ENCODE measurements around the gene SPX. TPM values are rescaled to one million over a fixed set of nuclear protein-coding genes. Genes with fewer than 3 reads are reported as not detected.

SPX gene
- total RNA-seq, 4 donors from 2014 or later, result 0.21 TPM; not detected in 3

DNA sequence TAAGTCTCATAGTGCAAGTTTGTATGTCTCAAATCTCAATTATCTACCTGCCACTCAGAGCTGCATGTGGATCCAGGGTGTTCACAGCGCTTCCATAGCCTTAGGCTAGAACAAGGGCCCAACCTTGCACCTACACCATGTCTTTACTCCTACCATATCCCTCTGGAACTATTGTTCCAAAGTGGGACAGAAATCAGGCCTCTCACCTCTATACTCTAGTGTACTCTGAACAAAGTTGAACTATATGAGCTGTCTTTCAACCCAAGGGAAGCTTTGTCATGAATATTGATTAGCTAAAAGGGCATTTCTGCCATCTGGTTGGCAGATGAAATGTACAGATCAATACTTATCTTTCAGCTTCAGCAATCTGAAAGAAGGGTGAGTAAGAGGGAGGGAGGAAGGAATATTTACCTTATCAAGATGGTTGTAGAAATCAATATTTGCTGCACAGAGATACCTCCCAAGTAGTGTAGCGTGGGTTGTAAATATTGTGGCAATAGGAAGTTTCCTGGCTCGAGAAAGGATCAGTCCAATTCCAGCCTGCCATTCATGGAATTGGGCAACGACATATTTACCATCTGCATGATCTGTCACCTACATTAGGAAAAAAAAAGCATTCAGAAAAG lies 47.8 kb downstream of the SPX start:
- Histone ChIP-seq H3K4me3 (no peak overlapping the region), H3K9me3 (no peaks in the 10 kb centered on the region), H3K27ac (no peak overlapping the region), H3K4me1 (no peaks in the 10 kb centered on the region), H3K27me3 (no peaks in the 10 kb centered on the region), H3K36me3 (no peaks in the 10 kb centered on the region)
- 85% methylated on average over 4 of the region's 4 CpGs for WGBS
- DNase-seq (ENCODE audit: low spot score in 2 of 2), result no peak
- TF ChIP-seq POLR2A (IDR thresholded peaks at IDR 0.05), result no peak
- no peak for TF ChIP-seq POLR2AphosphoS5 (IDR thresholded peaks at IDR 0.05)
- no peak for TF ChIP-seq CTCF (IDR thresholded peaks at IDR 0.05)
- TF ChIP-seq EP300 (IDR thresholded peaks at IDR 0.05), result no peak

GRCh38 chr12:21576431-21576830 lies 50.3 kb downstream of the SPX start:
- no peaks in the 10 kb centered on the region for H3K27me3 ChIP-seq
- no peaks in the 10 kb centered on the region for H3K9me3 ChIP-seq
- H3K4me1 ChIP-seq, result no peaks in the 10 kb centered on the region
- WGBS, result 76% methylated on average over 2 of the region's 2 CpGs
- H3K27ac ChIP-seq, result no peak overlapping the region
- no peak for DNase-seq (ENCODE audit: low spot score in 2 of 2)
- TF ChIP-seq POLR2AphosphoS5 (IDR thresholded peaks at IDR 0.05), result no peak
- no peak for TF ChIP-seq EP300 (IDR thresholded peaks at IDR 0.05)
- TF ChIP-seq CTCF (IDR thresholded peaks at IDR 0.05), result no peak
- no peak for TF ChIP-seq POLR2A (IDR thresholded peaks at IDR 0.05)
- H3K36me3 ChIP-seq, result no peaks in the 10 kb centered on the region
- no peak overlapping the region for H3K4me3 ChIP-seq

GRCh38 chr12:21577516-21577915 lies 51.4 kb downstream of the SPX start:
- Histone ChIP-seq H3K4me3 (no peak overlapping the region), H3K4me1 (no peaks in the 10 kb centered on the region), H3K27ac (no peak overlapping the region), H3K27me3 (no peaks in the 10 kb centered on the region), H3K36me3 (no peaks in the 10 kb centered on the region), H3K9me3 (no peaks in the 10 kb centered on the region)
- 94% methylated on average over 1 of the region's 1 CpG for WGBS
- TF ChIP-seq CTCF (IDR thresholded peaks at IDR 0.05) (no peak), EP300 (IDR thresholded peaks at IDR 0.05) (no peak), POLR2A (IDR thresholded peaks at IDR 0.05) (no peak)
- DNase-seq (ENCODE audit: low spot score in 2 of 2), result no peak

- TF ChIP-seq POLR2A (IDR thresholded peaks at IDR 0.05) (no peak), POLR2AphosphoS5 (IDR thresholded peaks at IDR 0.05) (no peak), EP300 (IDR thresholded peaks at IDR 0.05) (no peak), CTCF (IDR thresholded peaks at IDR 0.05) (no peak)
- no peak for DNase-seq (ENCODE audit: low spot score in 2 of 2)
- WGBS, result 84% methylated on average over 4 of the region's 4 CpGs
- Histone ChIP-seq H3K27me3 (no peaks in the 10 kb centered on the region), H3K9me3 (no peaks in the 10 kb centered on the region), H3K36me3 (no peaks in the 10 kb centered on the region), H3K27ac (no peak overlapping the region), H3K4me1 (no peaks in the 10 kb centered on the region), H3K4me3 (no peak overlapping the region)
Measured at GRCh38 chr12:21580748-21581516, 54.8 kb downstream of the SPX start.

Other genes starting within 250 kb of the SPX start
- not detected for gene SLCO1A2, start 191.4 kb upstream of the SPX start, total RNA-seq
- gene IAPP, start 153.4 kb upstream of the SPX start, total RNA-seq, result not detected
- gene PYROXD1, start 88.6 kb upstream of the SPX start, total RNA-seq, result 10 to 100 TPM; 15.6 to 42.0 (median 24.0) TPM
- 10 to 100 TPM; 18.4 to 25.8 (median 21.7) TPM for gene RECQL, start 24.7 kb upstream of the SPX start, total RNA-seq
- 10 to 100 TPM; 14.9 to 23.2 (median 18.6) TPM for gene GOLT1B, start 24.5 kb upstream of the SPX start, total RNA-seq
- under 1 TPM in 1 of 4 donors, not detected in 3; 0.32 TPM for gene GYS2, start 78.6 kb downstream of the SPX start, total RNA-seq
- gene LDHB, start 131.5 kb downstream of the SPX start, total RNA-seq, result 10 to 100 TPM; 49.9 to 79.9 (median 71.2) TPM
- 1 to 10 TPM; 1.4 to 7.8 (median 4.0) TPM for gene KCNJ8, start 248.4 kb downstream of the SPX start, total RNA-seq

Data from suprapubic skin (tissue), 4 donors.